Activated T-cell treated with anti-CD3 and anti-CD28 coated beads for 4 hours (primary cell): ENCODE measurements around the gene ACER2.
"Not testable (repeated sequence)": the region's sequence is repeated elsewhere in the genome, so short reads cannot be mapped to it uniquely, and the experiment has no call there.

Experiments used
- DNase-seq: peaks from one replicate; pipeline ENCODE4 v3.0.0-alpha.2; 2020

The ACER2 gene

GRCh38 chr9:19409401-19410194 is 789 bp downstream of the ACER2 start:
- DNase-seq: no peak

- no peak for DNase-seq
Observed at GRCh38 chr9:19410195-19410503, 1.3 kb downstream of the ACER2 start.

GRCh38 chr9:19410594-19410993 is 1.8 kb downstream of the ACER2 start:
- DNase-seq: no peak

- DNase-seq: no peak
Observed at GRCh38 chr9:19411316-19411715, 2.5 kb downstream of the ACER2 start.

GRCh38 chr9:19413456-19413855 is 4.6 kb downstream of the ACER2 start:
- not testable (repeated sequence) for DNase-seq

- DNase-seq: no peak
Observed at GRCh38 chr9:19416143-19416542, 7.3 kb downstream of the ACER2 start.

GRCh38 chr9:19420877-19421276 is 12.1 kb downstream of the ACER2 start:
- DNase-seq: no peak

- no peak for DNase-seq
Observed at GRCh38 chr9:19423163-19423562, 14.4 kb downstream of the ACER2 start.

- DNase-seq: no peak
Observed at GRCh38 chr9:19424176-19424779, 15.5 kb downstream of the ACER2 start.

- no peak for DNase-seq
Observed at GRCh38 chr9:19429595-19429994, 20.8 kb downstream of the ACER2 start.

- DNase-seq: no peak
Observed at GRCh38 chr9:19430201-19430760, 21.5 kb downstream of the ACER2 start.

GRCh38 chr9:19431361-19432171 is 22.8 kb downstream of the ACER2 start:
- DNase-seq: no peak

GRCh38 chr9:19432473-19432872 is 23.7 kb downstream of the ACER2 start:
- DNase-seq: no peak

GRCh38 chr9:19433729-19434128 is 24.9 kb downstream of the ACER2 start:
- DNase-seq: not testable (repeated sequence)

- DNase-seq: no peak
Observed at GRCh38 chr9:19440376-19440775, 31.6 kb downstream of the ACER2 start.

- DNase-seq: no peak
Observed at GRCh38 chr9:19440823-19441580, 32.2 kb downstream of the ACER2 start.

- no peak for DNase-seq
Observed at GRCh38 chr9:19441730-19442129, 32.9 kb downstream of the ACER2 start.

- no peak for DNase-seq
Observed at GRCh38 chr9:19442240-19442639, 33.4 kb downstream of the ACER2 start.

- no peak for DNase-seq
Observed at GRCh38 chr9:19445452-19445851, 36.6 kb downstream of the ACER2 start.

- no peak for DNase-seq
Observed at GRCh38 chr9:19446361-19446861, 37.6 kb downstream of the ACER2 start.

GRCh38 chr9:19451240-19452087 is 42.7 kb downstream of the ACER2 start:
- no peak for DNase-seq

- no peak for DNase-seq
Observed at GRCh38 chr9:19456426-19456825, 47.6 kb downstream of the ACER2 start.
